H9 (cell line): ENCODE results near the gene XRCC3. TPM values are rescaled to one million over a fixed set of nuclear protein-coding genes. Genes with fewer than 3 reads are reported as not detected.
A peak's percentile ranks its signal among the peaks of the same experiment; 100 is the strongest.
"Not testable (repeated sequence)": the region's sequence is repeated elsewhere in the genome, so short reads cannot be mapped to it uniquely, and the experiment has no call there.

Source experiments
- DNase-seq: peaks from one replicate; pipeline ENCODE4 v3.0.0-alpha.2; 2017
- H2AFZ ChIP-seq: one replicate; pipeline ENCODE4 v1.6.1; 2013; ENCODE audit warnings: mild to moderate bottlenecking, low read length, control low read depth, moderate library complexity
- H2AK5ac ChIP-seq: 2 replicates; pipeline ENCODE4 v1.6.1; 2013; ENCODE audit warnings: low read length, control low read depth, mixed read lengths; ENCODE audit not compliant: insufficient read length
- H2BK120ac ChIP-seq: one replicate; pipeline ENCODE4 v1.6.1; 2013; ENCODE audit warnings: low read depth, mild to moderate bottlenecking, low read length, control low read depth, inconsistent platforms; ENCODE audit not compliant: poor library complexity, severe bottlenecking
- H2BK12ac ChIP-seq: 2 replicates; pipeline ENCODE4 v1.6.1; 2013; ENCODE audit warnings: low read length, control low read depth, mixed read lengths, low read depth; ENCODE audit not compliant: insufficient read length
- H2BK15ac ChIP-seq: 2 replicates; pipeline ENCODE4 v1.6.1; 2013; ENCODE audit warnings: low read depth, low read length, control low read depth
- H2BK20ac ChIP-seq: one replicate; pipeline ENCODE4 v1.6.1; 2013; ENCODE audit warnings: low read depth, mild to moderate bottlenecking, low read length, control low read depth, inconsistent platforms; ENCODE audit not compliant: poor library complexity, severe bottlenecking
- H2BK5ac ChIP-seq: 2 replicates; pipeline ENCODE4 v1.6.1; 2013; ENCODE audit warnings: low read length, control low read depth, mixed read lengths; ENCODE audit not compliant: insufficient read length
- H3K14ac ChIP-seq: 2 replicates; pipeline ENCODE4 v1.6.1; 2013; ENCODE audit warnings: low read length, control low read depth; ENCODE audit not compliant: insufficient read depth
- H3K18ac ChIP-seq: 2 replicates; pipeline ENCODE4 v1.6.1; 2013; ENCODE audit warnings: low read depth, mild to moderate bottlenecking, mixed read lengths, low read length, control low read depth; ENCODE audit not compliant: insufficient read length
- H3K23ac ChIP-seq: 2 replicates; pipeline ENCODE4 v1.6.1; 2013; ENCODE audit warnings: low read length, control low read depth, mixed read lengths, low read depth; ENCODE audit not compliant: insufficient read length
- H3K23me2 ChIP-seq: 2 replicates; pipeline ENCODE4 v1.6.1; 2013; ENCODE audit warnings: low read depth, mild to moderate bottlenecking, mixed read lengths, low read length, control low read depth; ENCODE audit not compliant: insufficient read length, poor library complexity, severe bottlenecking
- H3K27ac ChIP-seq: 2 replicates; pipeline ENCODE4 v1.5.1; 2013; ENCODE audit warnings: low read length, control low read depth, mixed read lengths, low read depth; ENCODE audit not compliant: insufficient read length
- H3K27me3 ChIP-seq: 2 replicates; pipeline ENCODE4 v1.6.1; 2013; ENCODE audit warnings: low read length, control low read depth, inconsistent platforms; ENCODE audit not compliant: insufficient read depth
- H3K4ac ChIP-seq: 2 replicates; pipeline ENCODE4 v1.6.1; 2013; ENCODE audit warnings: low read depth, mild to moderate bottlenecking, control low read depth, inconsistent platforms, low read length, moderate library complexity
- H3K4me1 ChIP-seq: 2 replicates; pipeline ENCODE4 v1.6.1; 2013; ENCODE audit warnings: low read length, control low read depth, inconsistent platforms; ENCODE audit not compliant: insufficient read depth
- H3K4me2 ChIP-seq: 2 replicates; pipeline ENCODE4 v1.6.1; 2013; ENCODE audit warnings: low read length, control low read depth, mixed read lengths; ENCODE audit not compliant: insufficient read length, insufficient read depth
- H3K56ac ChIP-seq: 2 replicates; pipeline ENCODE4 v1.6.1; 2013; ENCODE audit warnings: low read depth, mild to moderate bottlenecking, mixed read lengths, low read length, control low read depth; ENCODE audit not compliant: insufficient read length
- H3K79me1 ChIP-seq: 2 replicates; pipeline ENCODE4 v1.6.1; 2013; ENCODE audit warnings: low read depth, mild to moderate bottlenecking, moderate library complexity, low read length, control low read depth, inconsistent platforms; ENCODE audit not compliant: insufficient read depth, poor library complexity, severe bottlenecking
- H3K79me2 ChIP-seq: 2 replicates; pipeline ENCODE4 v1.6.1; 2013; ENCODE audit warnings: low read length, control low read depth, inconsistent platforms; ENCODE audit not compliant: insufficient read depth
- H3K9ac ChIP-seq: 2 replicates; pipeline ENCODE4 v1.6.1; 2013; ENCODE audit warnings: low read length, control low read depth, mixed read lengths; ENCODE audit not compliant: insufficient read length; ENCODE audit errors: extremely low read depth
- H3K9me3 ChIP-seq: one replicate; pipeline ENCODE4 v1.6.1; 2013; ENCODE audit warnings: low read depth, low read length, inconsistent platforms; ENCODE audit not compliant: control insufficient read depth
- H3T11ph ChIP-seq: one replicate; pipeline ENCODE4 v1.6.1; 2013; ENCODE audit warnings: mild to moderate bottlenecking, low read length, control low read depth, inconsistent platforms
- H4K20me1 ChIP-seq: one replicate; pipeline ENCODE4 v1.6.1; 2013; ENCODE audit not compliant: control insufficient read depth, insufficient read length, insufficient read depth
- H4K5ac ChIP-seq: 2 replicates; pipeline ENCODE4 v1.6.1; 2013; ENCODE audit warnings: low read depth, mild to moderate bottlenecking, mixed read lengths, low read length, control low read depth; ENCODE audit not compliant: insufficient read length
- H4K8ac ChIP-seq: replicated peaks from 2 replicates; pipeline ENCODE4 v1.6.1; 2013; ENCODE audit warnings: low read length, control low read depth, mixed read lengths, low read depth; ENCODE audit not compliant: insufficient read length
- H4K91ac ChIP-seq: 2 replicates; pipeline ENCODE4 v1.6.1; 2013; ENCODE audit warnings: low read depth, mild to moderate bottlenecking, moderate library complexity, mixed read lengths, low read length, control low read depth; ENCODE audit not compliant: insufficient read length
- H3K27ac Mint-ChIP-seq, 3 experiments: 2 replicates in 2 of 3; 3 replicates in 1 of 3; pipeline ENCODE4 v1.8.0; 2020 to 2021; ENCODE audit warnings: mixed read lengths in 3 of 3, mild to moderate bottlenecking in 1 of 3, moderate library complexity in 1 of 3
- H3K27me3 Mint-ChIP-seq: 2 replicates; pipeline ENCODE4 v1.8.0; 2021; ENCODE audit warnings: low read depth, mild to moderate bottlenecking, moderate library complexity, mixed read lengths
- H3K36me3 Mint-ChIP-seq, 3 experiments: 2 replicates in 2 of 3; 3 replicates in 1 of 3; pipeline ENCODE4 v1.8.0; 2020 to 2021; ENCODE audit warnings: low read depth in 3 of 3, mixed read lengths in 3 of 3; ENCODE audit not compliant: insufficient read depth in 1 of 3
- H3K4me1 Mint-ChIP-seq, 2 experiments: 2 replicates each; pipeline ENCODE4 v1.8.0; 2020; ENCODE audit warnings: mixed read lengths in 2 of 2
- H3K4me3 Mint-ChIP-seq, 2 experiments: 2 replicates in 1 of 2; 3 replicates in 1 of 2; pipeline ENCODE4 v1.8.0; 2020 to 2021; ENCODE audit warnings: mild to moderate bottlenecking in 2 of 2, mixed read lengths in 2 of 2, moderate library complexity in 1 of 2
- H3K9me3 Mint-ChIP-seq, 2 experiments: 2 replicates in 1 of 2; 3 replicates in 1 of 2; pipeline ENCODE4 v1.8.0; 2020; ENCODE audit warnings: mild to moderate bottlenecking in 2 of 2, mixed read lengths in 2 of 2, moderate library complexity in 1 of 2
- CTCF ChIP-seq: fragments of 200-600 bp; sonication (generic); conservative IDR thresholded peaks from 3 replicates; pipeline ENCODE4 v1.8.0; 2021; ENCODE audit warnings: antibody characterized with exemption, mild to moderate bottlenecking
- WGBS: extraction: QIAGEN DNeasy Blood & Tissue Kit; methylation state at CpG from one replicate; pipeline ENCODE4 v1.1.7; 2013; ENCODE audit warnings: missing lambda C conversion rate, low lambda C conversion rate, mixed read lengths; ENCODE audit not compliant: insufficient read length; ENCODE audit errors: extremely low coverage; 5-methylcytosine and 5-hydroxymethylcytosine counted together
- total RNA-seq: library from RNA; stranded (reverse); gene quantifications from 2 replicates; pipeline ENCODE4 v1.2.1, GENCODE V29; 2021

Gene XRCC3
- total RNA-seq, 1 experiment from 2014 or later: 45.3 TPM

GRCh38 chr14:103692159-103692558, 23.1 kb downstream of the XRCC3 start:
- Histone ChIP-seq H3K4me2 (no peak overlapping the region), H4K91ac (no peak overlapping the region), H3K27ac (no peak overlapping the region), H3K79me2 (0 out of 2 replicates have a peak, but pooled peaks cover 2% of the 10 kb centered on the region), H4K5ac (no peak overlapping the region), H3K23ac (no peak overlapping the region), H3T11ph (no peak overlapping the region), H2AK5ac (no peak overlapping the region), H3K23me2 (no peaks in the 10 kb centered on the region), H3K4me1 (no peaks in the 10 kb centered on the region), H2BK5ac (no peak overlapping the region), H2BK20ac (no peak overlapping the region), H4K20me1 (peaks cover 3% of the 10 kb centered on the region), H3K9ac (no peak overlapping the region), H3K9me3 (no peaks in the 10 kb centered on the region), H3K56ac (no peak overlapping the region), H3K79me1 (no peaks in the 10 kb centered on the region), H3K27me3 (no peaks in the 10 kb centered on the region), H2BK12ac (no peak overlapping the region), H3K14ac (no peak overlapping the region), H2BK15ac (no peak overlapping the region), H3K18ac (no peak overlapping the region), H4K8ac (no peak overlapping the region), H3K4ac (no peak overlapping the region), H2AFZ (no peak overlapping the region), H2BK120ac (no peak overlapping the region)
- Mint-ChIP-seq H3K4me1 (peaks cover 8 to 13% of the 10 kb centered on the region in 2 experiments), H3K9me3 (no peaks in the 10 kb centered on the region), H3K4me3 (no peak overlapping the region), H3K27me3 (no peaks in the 10 kb centered on the region; the same call in 1 of the 2 replicates), H3K27ac (no peak overlapping the region), H3K36me3 (peaks cover 0 to 55% (median 26%) of the 10 kb centered on the region in 3 experiments; a peak in 6 of 7 replicates)
- no peak for TF ChIP-seq CTCF
- no CpG with 5 or more reads among the region's 17 CpGs for WGBS
- DNase-seq: no peak

- not testable (repeated sequence) for H3K23me2 ChIP-seq, H3K4me2 ChIP-seq, H2BK120ac ChIP-seq, H3K27ac ChIP-seq, H3K79me1 ChIP-seq, H3T11ph ChIP-seq, DNase-seq, H3K4me1 ChIP-seq, H2BK20ac ChIP-seq, H3K14ac ChIP-seq, H3K23ac ChIP-seq, H3K18ac ChIP-seq, H2AFZ ChIP-seq, H3K79me2 ChIP-seq, H3K4ac ChIP-seq, H4K8ac ChIP-seq, H2BK12ac ChIP-seq, H3K9me3 Mint-ChIP-seq, H2BK15ac ChIP-seq, H3K27me3 ChIP-seq, H3K9ac ChIP-seq, H4K20me1 ChIP-seq, H4K91ac ChIP-seq, H4K5ac ChIP-seq, H3K27me3 Mint-ChIP-seq, H3K9me3 ChIP-seq, H2BK5ac ChIP-seq, H3K4me3 Mint-ChIP-seq, H3K56ac ChIP-seq, H2AK5ac ChIP-seq
- H3K36me3 Mint-ChIP-seq: peaks cover 0 to 58% (median 31%) of the 10 kb centered on the region in 3 experiments; a peak in 6 of 7 replicates
- 0 out of 7 replicates have a peak overlapping the region, but pooled peaks of 1 of the 3 experiments have one; percentile 57 for H3K27ac Mint-ChIP-seq
- peaks cover 5 to 12% of the 10 kb centered on the region in 2 experiments for H3K4me1 Mint-ChIP-seq
- no CpG with 5 or more reads among the region's 5 CpGs for WGBS
Observed at GRCh38 chr14:103691655-103692054, 23.6 kb downstream of the XRCC3 start.
